GM19372 (cell line): ENCODE measurements around the gene KCNB1.

Experiments
- ATAC-seq: cut with Tn5 transposase; IDR thresholded peaks from one replicate; pipeline ENCODE4 v1.9.1; 2021; ENCODE audit warnings: mild to moderate bottlenecking, low read depth, moderate library complexity; ENCODE audit not compliant: unreplicated experiment

KCNB1 gene

GRCh38 chr20:49446808-49447207, 35.7 kb downstream of the KCNB1 start:
- ATAC-seq: no peak

GRCh38 chr20:49446080-49446479, 36.4 kb downstream of the KCNB1 start:
- ATAC-seq: no peak

GRCh38 chr20:49445176-49445575, 37.3 kb downstream of the KCNB1 start:
- no peak for ATAC-seq

GRCh38 chr20:49444553-49444990, 37.9 kb downstream of the KCNB1 start:
- ATAC-seq: no peak

GRCh38 chr20:49437057-49437456, 45.4 kb downstream of the KCNB1 start:
- no peak for ATAC-seq

- ATAC-seq: no peak
Measured at GRCh38 chr20:49435639-49436038, 46.8 kb downstream of the KCNB1 start.

- ATAC-seq: no peak
Measured at GRCh38 chr20:49433333-49433732, 49.1 kb downstream of the KCNB1 start.

- ATAC-seq: no peak
Measured at GRCh38 chr20:49432550-49432949, 49.9 kb downstream of the KCNB1 start.

- ATAC-seq: no peak
Measured at GRCh38 chr20:49431329-49431728, 51.1 kb downstream of the KCNB1 start.

GRCh38 chr20:49430320-49430719, 52.1 kb downstream of the KCNB1 start:
- no peak for ATAC-seq

GRCh38 chr20:49427751-49428518, 54.5 kb downstream of the KCNB1 start:
- ATAC-seq: no peak

- no peak for ATAC-seq
Measured at GRCh38 chr20:49426873-49427272, 55.6 kb downstream of the KCNB1 start.

GRCh38 chr20:49426395-49426794, 56.1 kb downstream of the KCNB1 start:
- ATAC-seq: no peak

- ATAC-seq: no peak
Measured at GRCh38 chr20:49424536-49424935, 57.9 kb downstream of the KCNB1 start.

GRCh38 chr20:49422161-49422560, 60.3 kb downstream of the KCNB1 start:
- ATAC-seq: no peak

GRCh38 chr20:49420811-49421295, 61.6 kb downstream of the KCNB1 start:
- ATAC-seq: no peak

GRCh38 chr20:49420292-49420691, 62.2 kb downstream of the KCNB1 start:
- ATAC-seq: no peak

GRCh38 chr20:49419785-49420184, 62.7 kb downstream of the KCNB1 start:
- no peak for ATAC-seq

- ATAC-seq: no peak
Measured at GRCh38 chr20:49418809-49419208, 63.7 kb downstream of the KCNB1 start.

- ATAC-seq: no peak
Measured at GRCh38 chr20:49417843-49418555, 64.5 kb downstream of the KCNB1 start.

- no peak for ATAC-seq
Measured at GRCh38 chr20:49415668-49416044, 66.8 kb downstream of the KCNB1 start.
